Adrenal gland (tissue), 12 donors: ENCODE measurements around the gene QSOX2. TPM values are rescaled to one million over a fixed set of nuclear protein-coding genes. Genes with fewer than 3 reads are reported as not detected.

Experiments
- DNase-seq, 7 donors: peaks; one replicate each; pipeline ENCODE4 v3.0.0-alpha.2; 2019 to 2020
- H3K27ac ChIP-seq, 5 donors: fragments of 200-600 bp; sonication (generic) in 4 of 5; 1 replicate in 3 of 5; 2 replicates in 2 of 5; pipeline versions ENCODE4 v1.5.1 to v1.8.0; 2016 to 2020; ENCODE audit warnings: mild to moderate bottlenecking in 1 of 5
- H3K27me3 ChIP-seq: fragments of 200-600 bp; 2 replicates; pipeline ENCODE4 v1.8.0; 2021
- H3K36me3 ChIP-seq, 2 donors: fragments of 200-600 bp; replicated peaks in 1 of 2; 1 replicate in 1 of 2; 2 replicates in 1 of 2; pipeline versions ENCODE4 v1.5.1 to v1.8.0; 2018 to 2022
- H3K4me1 ChIP-seq, 2 donors: fragments of 200-600 bp; replicated peaks in 1 of 2; 1 replicate in 1 of 2; 2 replicates in 1 of 2; pipeline versions ENCODE4 v1.5.1 to v1.8.0; 2018 to 2021
- H3K4me3 ChIP-seq, 4 donors: fragments of 200-600 bp; sonication (generic) in 3 of 4; one replicate each; pipeline ENCODE4 v1.5.1; 2016 to 2018
- H3K9me3 ChIP-seq, 3 donors: fragments of 200-600 bp; sonication (generic) in 1 of 3; replicated peaks in 1 of 3; 1 replicate in 2 of 3; 2 replicates in 1 of 3; pipeline versions ENCODE4 v1.5.1 to v1.8.0; 2016 to 2021
- POLR2A ChIP-seq, 2 donors: fragments of 450-650 bp; IDR thresholded peaks; one replicate each; pipeline ENCODE4 v1.6.1; 2017; ENCODE audit warnings: antibody characterized with exemption in 2 of 2, mild to moderate bottlenecking in 2 of 2, moderate library complexity in 1 of 2
- WGBS, 4 donors: extraction: QIAGEN DNeasy Blood & Tissue Kit in 2 of 4; methylation state at CpG; one replicate each; pipeline versions ENCODE4 v1.1.5 to v1.1.7; 2013 to 2017; 5-methylcytosine and 5-hydroxymethylcytosine counted together
- intact Hi-C, 2 donors: fragments of 100-400 bp; cut with DNase I; formaldehyde crosslinking; loops; one replicate each; pipeline versions ENCODE4 v1.14.1 to v1.15.0; 2022 to 2023
- polyA plus RNA-seq, 3 donors: library from polyadenylated mRNA; stranded (reverse); fragments of 200-250 nt in 2 of 3; fragments of 350-450 nt in 1 of 3; fragmentation: Illumina TruSeq in 1 of 3; extraction: RNeasy Lipid Tissue Mini Kit (QIAGEN cat#74804) in 1 of 3; gene quantifications; one replicate each; pipeline ENCODE4 v1.2.3, GENCODE V29; 2013 to 2014
- total RNA-seq, 9 donors: library from RNA; depleted of rRNA in 4 of 9; stranded (reverse); fragments of >200 nt in 4 of 9; fragments of 120-200 nt in 1 of 9; fragmentation: NEBNext Ultra II Directional in 1 of 9; extraction: Animal tissue kit (Norgen Biotek cat#: 25700) in 1 of 9; gene quantifications; one replicate each; pipeline versions ENCODE4 v1.1.0 to v1.2.4, GENCODE V29; 2013 to 2023
- TF ChIP-seq, protein P1 (sequence below), 6 experiments: fragments of 450-650 bp in 4 of 6; fragments of 200-600 bp in 2 of 6; sonication (generic) in 1 of 6; IDR thresholded peaks; 1 replicate in 5 of 6; 2 replicates in 1 of 6; pipeline versions ENCODE4 v1.5.1 to v1.8.0; 2016 to 2021; ENCODE audit warnings: antibody characterized with exemption in 6 of 6, mild to moderate bottlenecking in 2 of 6, moderate library complexity in 1 of 6
- donor health status: healthy with polysubstance abuse.
- donor health status: Bipolar disorder and iron deficiency.
- donor health status: DM: yes; HTN: yes; CAD: no.
- donor health status: DM: no; HTN: no; CAD: no.
- donor health status: DM: no; HTN: no; CAD: no.
- donor health status: DM: yes; HTN: yes; CAD: no.

QSOX2 gene
- total and polyA plus RNA-seq, 12 donors: 6.4 to 14.3 (median 9.3) TPM

DNA sequence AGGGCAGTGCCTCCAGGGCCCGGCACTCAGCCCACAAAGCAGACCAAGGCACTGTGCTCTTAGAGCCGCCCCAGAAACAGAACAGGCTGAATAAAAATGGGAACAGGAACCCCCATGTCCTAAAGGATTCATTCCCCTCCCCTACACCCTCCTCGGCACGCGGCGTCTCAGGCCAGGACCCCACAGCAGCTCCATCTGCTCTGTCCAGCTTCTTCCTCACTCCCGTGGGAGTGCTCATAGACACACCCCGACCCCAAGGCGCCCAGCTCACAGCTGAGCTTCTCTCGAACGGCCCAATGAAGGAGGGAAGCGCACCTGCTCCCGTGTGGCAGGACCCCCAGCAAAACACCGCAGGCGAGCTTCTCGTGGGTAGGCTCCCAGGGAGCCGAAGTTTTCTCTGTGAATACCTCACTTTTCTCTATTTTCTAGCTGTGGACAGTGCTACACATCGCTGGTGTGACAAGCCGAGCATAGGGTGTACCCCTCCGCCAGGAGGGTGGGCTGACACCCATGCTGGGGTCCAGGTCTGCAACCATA lies 15.4 kb upstream of the QSOX2 start:
- WGBS, 4 donors: 86 to 89% (median 88%) methylated on average over 16 to 20 of the region's 20 CpGs
- peaks cover under 1 to 4% of the 10 kb centered on the region in 2 donors for H3K4me1 ChIP-seq
- no peak overlapping the region for H3K27ac ChIP-seq
- DNase-seq: no peak
- intact Hi-C loops: no loop called here
- no peaks in the 10 kb centered on the region for H3K9me3 ChIP-seq
- H3K36me3 ChIP-seq: no peaks in the 10 kb centered on the region
- no peaks in the 10 kb centered on the region for H3K27me3 ChIP-seq
- no peak for TF ChIP-seq POLR2A (IDR thresholded peaks at IDR 0.05)
- TF ChIP-seq, protein P1, sequence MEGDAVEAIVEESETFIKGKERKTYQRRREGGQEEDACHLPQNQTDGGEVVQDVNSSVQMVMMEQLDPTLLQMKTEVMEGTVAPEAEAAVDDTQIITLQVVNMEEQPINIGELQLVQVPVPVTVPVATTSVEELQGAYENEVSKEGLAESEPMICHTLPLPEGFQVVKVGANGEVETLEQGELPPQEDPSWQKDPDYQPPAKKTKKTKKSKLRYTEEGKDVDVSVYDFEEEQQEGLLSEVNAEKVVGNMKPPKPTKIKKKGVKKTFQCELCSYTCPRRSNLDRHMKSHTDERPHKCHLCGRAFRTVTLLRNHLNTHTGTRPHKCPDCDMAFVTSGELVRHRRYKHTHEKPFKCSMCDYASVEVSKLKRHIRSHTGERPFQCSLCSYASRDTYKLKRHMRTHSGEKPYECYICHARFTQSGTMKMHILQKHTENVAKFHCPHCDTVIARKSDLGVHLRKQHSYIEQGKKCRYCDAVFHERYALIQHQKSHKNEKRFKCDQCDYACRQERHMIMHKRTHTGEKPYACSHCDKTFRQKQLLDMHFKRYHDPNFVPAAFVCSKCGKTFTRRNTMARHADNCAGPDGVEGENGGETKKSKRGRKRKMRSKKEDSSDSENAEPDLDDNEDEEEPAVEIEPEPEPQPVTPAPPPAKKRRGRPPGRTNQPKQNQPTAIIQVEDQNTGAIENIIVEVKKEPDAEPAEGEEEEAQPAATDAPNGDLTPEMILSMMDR (IDR thresholded peaks at IDR 0.05): no peak
- no peak overlapping the region for H3K4me3 ChIP-seq

DNA sequence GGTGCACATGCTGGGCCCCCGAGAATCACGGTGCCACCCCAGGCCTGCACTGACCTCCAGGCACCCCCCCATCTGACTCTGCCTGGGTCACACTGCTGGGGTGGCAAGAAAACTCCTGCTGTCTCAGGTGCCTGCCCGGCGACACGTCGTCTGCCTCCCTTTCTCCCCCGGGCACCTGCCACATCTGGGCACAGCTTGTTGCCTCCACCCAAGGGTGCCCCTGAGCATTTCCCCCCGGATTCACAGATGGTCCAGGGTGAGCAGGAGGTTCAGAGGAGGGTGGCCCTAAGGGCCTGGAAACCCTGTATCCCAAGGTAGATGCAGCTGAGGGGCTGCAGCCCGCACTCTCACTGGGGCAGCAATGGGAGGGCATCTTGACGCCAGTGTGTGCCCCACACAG lies 14.9 kb upstream of the QSOX2 start:
- H3K4me3 ChIP-seq: no peak overlapping the region
- no peaks in the 10 kb centered on the region for H3K36me3 ChIP-seq
- H3K4me1 ChIP-seq: peaks cover 6 to 9% of the 10 kb centered on the region in 2 donors
- intact Hi-C loops: no loop called here
- no peak for DNase-seq
- TF ChIP-seq POLR2A (IDR thresholded peaks at IDR 0.05): no peak
- TF ChIP-seq, protein P1 (IDR thresholded peaks at IDR 0.05): no peak
- H3K27me3 ChIP-seq: no peaks in the 10 kb centered on the region
- no peak overlapping the region for H3K27ac ChIP-seq
- 89 to 93% (median 92%) methylated on average over 10 of the region's 10 CpGs; no CpG with 5 or more reads in 1 of the 4 donors for WGBS, 4 donors
- no peaks in the 10 kb centered on the region for H3K9me3 ChIP-seq

DNA sequence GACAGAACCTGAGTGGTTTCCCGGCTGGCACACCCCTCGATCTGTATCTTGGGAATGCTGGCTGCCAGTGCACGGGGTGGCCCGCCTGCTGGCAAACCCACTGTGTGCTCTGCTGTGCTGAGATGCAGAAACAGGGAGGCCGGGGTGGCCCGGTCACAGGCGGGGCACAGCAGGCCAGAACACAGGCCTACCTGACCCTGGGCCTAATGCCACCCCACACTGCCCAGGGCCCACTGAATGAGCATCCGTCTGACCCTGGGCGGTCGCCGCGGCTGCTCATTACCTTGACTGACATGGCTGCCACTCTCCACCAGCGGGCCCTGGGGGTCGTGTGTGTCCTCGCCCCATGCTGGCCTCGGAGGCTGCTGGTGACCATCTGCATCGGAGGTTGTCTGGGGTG lies 14.2 kb upstream of the QSOX2 start:
- H3K9me3 ChIP-seq: no peaks in the 10 kb centered on the region
- DNase-seq: no peak
- no peaks in the 10 kb centered on the region for H3K36me3 ChIP-seq
- H3K4me3 ChIP-seq: no peak overlapping the region
- peaks cover 13 to 16% of the 10 kb centered on the region in 2 donors for H3K4me1 ChIP-seq
- TF ChIP-seq POLR2A (IDR thresholded peaks at IDR 0.05): no peak
- TF ChIP-seq, protein P1 (IDR thresholded peaks at IDR 0.05): no peak
- no peak overlapping the region for H3K27ac ChIP-seq
- 87 to 100% (median 91%) methylated on average over 3 to 17 of the region's 17 CpGs for WGBS, 4 donors
- intact Hi-C loops: no loop called here
- H3K27me3 ChIP-seq: no peaks in the 10 kb centered on the region

DNA sequence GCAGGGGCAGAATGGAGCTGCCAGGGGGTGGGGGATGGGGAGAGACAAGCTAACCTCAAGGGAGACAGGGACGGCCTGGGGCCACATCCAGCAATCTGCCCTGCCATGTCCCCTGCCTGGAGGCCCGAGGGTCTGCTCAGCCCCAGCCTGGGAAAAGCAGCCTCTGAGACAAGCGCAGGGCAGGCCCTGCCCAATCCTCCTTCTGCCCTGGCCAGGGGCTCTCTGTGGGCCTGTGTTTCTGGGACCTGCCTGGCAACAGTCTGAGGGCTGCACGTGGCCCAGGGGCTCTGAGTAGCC lies 13.9 kb upstream of the QSOX2 start:
- intact Hi-C loops: no loop called here
- 31 to 74% (median 62%) methylated on average over 2 to 4 of the region's 4 CpGs for WGBS, 4 donors
- H3K4me3 ChIP-seq: no peak overlapping the region
- H3K36me3 ChIP-seq: no peaks in the 10 kb centered on the region
- TF ChIP-seq, protein P1 (IDR thresholded peaks at IDR 0.05): no peak
- no peak for TF ChIP-seq POLR2A (IDR thresholded peaks at IDR 0.05)
- peaks cover 16 to 20% of the 10 kb centered on the region in 2 donors for H3K4me1 ChIP-seq
- no peaks in the 10 kb centered on the region for H3K9me3 ChIP-seq
- no peak for DNase-seq
- no peaks in the 10 kb centered on the region for H3K27me3 ChIP-seq
- no peak overlapping the region for H3K27ac ChIP-seq
